Measurements from ENCODE around the gene KRT79. TPM values are rescaled to one million over a fixed set of nuclear protein-coding genes. Genes with fewer than 3 reads are reported as not detected.

The KRT79 gene
- total RNA-seq, 4 donors from 2014 or later: 1.8 TPM; not detected in 3

DNA sequence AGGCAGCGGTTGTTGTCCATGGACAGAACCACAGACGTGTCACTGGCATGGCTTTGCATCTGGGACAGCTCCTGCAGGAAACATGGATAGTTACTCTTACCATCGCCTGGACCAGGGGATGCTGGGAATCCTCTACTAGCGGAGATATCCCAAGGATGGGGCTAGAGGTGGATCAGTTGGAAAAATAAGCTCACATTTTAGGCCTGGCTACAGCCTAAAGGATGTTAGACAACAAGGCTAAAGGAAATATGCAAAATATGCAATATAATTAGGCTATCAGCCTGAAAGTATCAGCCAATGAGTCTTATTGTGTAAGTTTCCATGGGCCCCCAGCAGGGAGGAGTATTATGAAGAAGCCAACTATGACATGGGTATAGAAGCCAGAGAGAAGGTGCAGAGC is 61.9 kb downstream of the KRT79 start:
- H3K36me3 ChIP-seq: no peaks in the 10 kb centered on the region
- intact Hi-C loops (cut with DNase I): no loop called here
- peaks cover 0 to 29% (median 0%) of the 10 kb centered on the region in 4 donors for H3K27me3 ChIP-seq
- no peak for DNase-seq
- TF ChIP-seq POLR2A (IDR thresholded peaks at IDR 0.05): no peak
- no peak for TF ChIP-seq CTCF (IDR thresholded peaks at IDR 0.05)
- WGBS, 2 donors: 78 to 81% methylated on average over 4 of the region's 4 CpGs
- no peak overlapping the region for H3K27ac ChIP-seq
- no peaks in the 10 kb centered on the region for H3K9me3 ChIP-seq
- no peak overlapping the region for H3K4me3 ChIP-seq
- no peaks in the 10 kb centered on the region for H3K4me1 ChIP-seq

DNA sequence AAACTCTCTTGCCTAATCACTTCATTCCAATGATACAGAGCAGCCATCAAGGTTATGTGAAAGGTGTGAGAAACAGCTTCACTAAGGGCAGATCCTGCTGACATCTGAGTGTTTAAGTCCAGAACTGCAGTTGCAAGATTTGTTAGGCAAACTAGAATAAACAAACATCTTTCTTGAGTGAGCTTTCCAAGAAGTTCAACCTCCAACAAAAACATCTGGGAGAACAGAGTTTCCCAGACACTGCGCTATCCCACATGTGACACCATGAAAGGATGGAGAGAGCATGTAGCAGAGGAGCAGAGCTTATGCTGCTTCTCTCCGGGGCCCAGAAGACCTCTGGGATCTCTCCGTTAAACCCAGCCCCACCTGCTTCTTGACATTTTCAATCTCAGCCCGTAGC is 62.6 kb downstream of the KRT79 start:
- intact Hi-C loops (cut with DNase I): no loop called here
- Histone ChIP-seq H3K4me3 (no peak overlapping the region), H3K27me3 (peaks cover 0 to 29% (median 0%) of the 10 kb centered on the region in 4 donors), H3K36me3 (no peaks in the 10 kb centered on the region), H3K9me3 (no peaks in the 10 kb centered on the region), H3K4me1 (no peaks in the 10 kb centered on the region), H3K27ac (no peak overlapping the region)
- 63 to 78% methylated on average over 4 of the region's 4 CpGs for WGBS, 2 donors
- TF ChIP-seq POLR2A (IDR thresholded peaks at IDR 0.05): no peak
- no peak for TF ChIP-seq CTCF (IDR thresholded peaks at IDR 0.05)
- no peak for DNase-seq

Small RNA genes lying within 50 kb of the gene (small RNA-seq; reads per million reads assigned to genes)
- 0 reads per million in 4 donors for gene AC107016.2

Other genes with a start within 250 kb of the KRT79 start
- gene KRT72, start 232.8 kb downstream of the KRT79 start, total RNA-seq: not detected
- gene KRT73, start 215.8 kb downstream of the KRT79 start, total RNA-seq: under 1 TPM in 1 of 4 donors, not detected in 3; 0.15 TPM
- under 1 TPM in 2 of 4 donors, not detected in 2; 0.95 to 0.99 TPM for gene KRT2, start 182.1 kb downstream of the KRT79 start, total RNA-seq
- 10 to 100 TPM in 1 of 4 donors, 1 to 10 TPM in 2, under 1 TPM in 1; 0.19 to 43.7 (median 2.4) TPM for gene KRT1, start 153.9 kb downstream of the KRT79 start, total RNA-seq
- not detected for gene KRT77, start 130.8 kb downstream of the KRT79 start, total RNA-seq
- not detected for gene KRT76, start 57.0 kb downstream of the KRT79 start, total RNA-seq
- 1 to 10 TPM in 2 of 4 donors, under 1 TPM in 2; 0.57 to 1.6 (median 0.86) TPM for gene KRT3, start 38.2 kb downstream of the KRT79 start, total RNA-seq
- gene KRT4, start 20.2 kb downstream of the KRT79 start, total RNA-seq: over 10,000 TPM in 2 of 4 donors, 1,000 to 10,000 TPM in 2; 3,147 to 27,876 (median 8,563) TPM
- 100 to 1,000 TPM; 194 to 481 (median 307) TPM for gene KRT78, start 14.7 kb upstream of the KRT79 start, total RNA-seq
- 10 to 100 TPM; 27.2 to 50.2 (median 38.2) TPM for gene KRT8, start 70.8 kb upstream of the KRT79 start, total RNA-seq
- gene KRT18, start 114.8 kb upstream of the KRT79 start, total RNA-seq: 100 to 1,000 TPM; 141 to 169 (median 153) TPM
- gene EIF4B, start 172.1 kb upstream of the KRT79 start, total RNA-seq: 100 to 1,000 TPM; 225 to 571 (median 372) TPM
- gene TNS2, start 215.8 kb upstream of the KRT79 start, total RNA-seq: 10 to 100 TPM; 10.8 to 82.0 (median 20.8) TPM
- 10 to 100 TPM; 28.2 to 41.4 (median 29.2) TPM for gene SPRYD3, start 245.1 kb upstream of the KRT79 start, total RNA-seq